NCI-H2196 (cell line): Measurements from ENCODE around the gene RTF1.

Experiments used
- DNase-seq: peaks from one replicate; lab custom pipeline; 2025; ENCODE audit not compliant: unreplicated experiment; lab: John Stamatoyannopoulos, UW

RTF1 gene

DNA sequence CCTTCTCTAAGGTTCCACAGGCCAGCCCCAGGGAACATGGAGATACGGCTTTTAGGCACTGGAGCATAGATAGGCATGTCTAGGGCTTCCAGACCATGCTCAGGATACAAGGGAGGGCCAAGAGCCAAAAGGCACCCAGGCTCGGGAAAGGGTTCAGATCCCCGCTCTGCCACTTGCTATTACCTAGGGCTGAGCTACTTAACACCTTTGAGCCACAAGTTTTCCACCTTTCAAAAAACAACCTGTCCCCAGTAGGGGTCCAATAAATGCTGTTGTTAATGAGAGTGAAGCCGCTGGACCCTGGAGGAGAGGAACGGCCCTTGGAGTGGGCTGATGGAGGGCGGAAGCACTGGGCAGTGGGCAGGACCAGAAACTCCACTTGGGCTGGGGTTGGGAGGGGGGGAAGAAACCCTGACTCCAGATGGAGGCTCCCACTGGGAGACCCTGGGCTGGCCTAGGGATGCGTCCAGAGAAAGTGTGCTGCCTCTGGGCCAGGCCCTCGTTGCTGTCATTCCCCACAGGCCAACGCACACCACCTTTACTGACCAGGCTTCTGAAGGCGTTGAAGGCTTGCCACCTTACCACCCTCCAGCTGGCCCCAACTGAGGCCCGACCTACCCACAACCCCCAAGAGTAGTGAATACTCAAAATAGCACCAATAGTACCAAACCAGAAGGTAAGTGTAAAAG, 68.2 kb downstream of the RTF1 start:
- DNase-seq: no peak

- no peak for DNase-seq
Measured at GRCh38 chr15:41486286-41486685, 69.4 kb downstream of the RTF1 start.

GRCh38 chr15:41487381-41487780, 70.5 kb downstream of the RTF1 start:
- no peak for DNase-seq

- no peak for DNase-seq
Measured at GRCh38 chr15:41487802-41488201, 70.9 kb downstream of the RTF1 start.

DNA sequence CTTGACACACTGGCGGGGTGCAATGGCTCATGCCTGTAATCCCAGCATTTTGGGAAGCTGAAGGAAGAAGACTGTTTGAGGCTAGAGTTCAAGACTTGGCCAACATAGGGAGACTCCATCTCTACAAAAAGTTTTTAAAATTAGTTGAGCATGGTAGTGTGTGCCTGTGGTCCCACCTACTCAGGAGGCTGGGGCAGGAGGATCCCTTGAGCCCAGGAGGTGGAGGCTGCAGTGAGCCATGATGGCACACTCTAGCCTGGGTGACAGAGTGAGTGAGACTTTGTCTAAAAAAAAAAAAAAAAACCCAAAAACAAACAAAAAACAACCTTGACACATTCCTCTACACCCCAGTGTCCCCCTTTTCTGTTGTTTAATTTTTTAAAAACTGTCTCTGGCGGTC, 72.7 kb downstream of the RTF1 start:
- no peak for DNase-seq

DNA sequence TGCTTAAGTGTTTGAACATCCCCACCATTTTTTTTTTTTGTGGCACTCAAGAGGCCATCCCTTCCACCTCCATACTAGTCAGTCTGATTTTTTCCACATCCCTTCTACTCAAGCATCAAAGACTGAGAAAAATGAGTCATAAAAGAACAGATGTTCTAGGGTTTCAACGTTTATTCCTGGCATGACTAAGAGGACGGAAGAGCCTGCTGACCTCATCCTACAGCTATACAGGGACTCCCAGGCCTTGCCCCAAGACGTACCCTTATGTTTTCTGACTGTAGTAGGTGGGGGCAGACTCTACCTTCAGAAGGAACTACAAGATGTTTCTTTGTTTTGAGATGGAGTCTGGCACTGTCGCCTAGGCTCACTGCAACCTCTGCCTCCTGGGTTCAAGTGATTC, 73.5 kb downstream of the RTF1 start:
- peak; percentile 5 for DNase-seq

DNA sequence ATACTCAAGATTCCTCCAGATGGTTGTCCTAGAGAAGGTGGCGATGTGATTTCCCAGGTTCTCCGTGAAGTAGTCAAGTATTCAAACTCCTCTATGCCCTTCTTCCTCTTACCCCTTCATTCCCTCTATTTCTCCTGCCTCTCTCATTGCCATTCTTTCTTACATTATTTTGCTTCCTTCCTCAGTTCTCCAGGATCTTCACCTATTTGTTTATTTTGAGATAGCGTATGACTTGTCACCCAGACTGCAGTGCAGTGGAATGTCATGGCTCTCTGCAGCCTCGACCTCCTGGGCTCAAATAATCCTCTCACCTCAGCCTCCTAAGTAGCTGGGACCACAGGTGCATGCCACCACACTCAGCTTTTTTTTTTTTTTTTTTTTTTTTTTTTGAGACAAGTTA, 75.0 kb downstream of the RTF1 start:
- no peak for DNase-seq

DNA sequence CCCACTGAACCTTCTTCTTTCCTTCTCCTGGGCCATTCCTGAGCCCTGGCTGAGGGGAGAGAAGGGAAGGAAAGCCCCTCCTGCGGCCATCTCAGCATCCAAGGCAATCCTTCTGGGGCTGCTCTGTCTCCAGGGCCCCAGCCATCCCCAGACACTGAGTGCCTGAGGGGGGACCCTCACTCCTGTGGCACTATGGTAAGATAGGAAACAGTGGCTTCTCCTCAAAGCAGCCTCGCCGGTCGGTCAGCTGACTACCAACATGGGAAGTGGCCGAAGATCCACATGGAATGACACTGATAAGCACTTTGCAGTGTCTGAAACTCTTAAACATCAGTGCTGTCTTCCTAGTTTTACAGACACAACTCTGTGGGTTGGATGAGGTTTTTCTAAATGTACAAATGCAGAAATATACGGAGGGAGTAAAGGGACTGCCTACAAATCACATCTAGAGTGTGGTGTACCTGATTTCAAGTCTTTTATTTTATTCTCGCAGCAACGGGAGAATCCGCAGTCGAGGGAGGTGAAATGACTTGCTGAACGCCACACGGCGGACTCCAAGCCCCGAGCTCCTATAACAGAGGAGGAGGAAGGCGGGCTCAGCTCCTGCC, 75.8 kb downstream of the RTF1 start:
- no peak for DNase-seq

GRCh38 chr15:41493205-41493901, 76.5 kb downstream of the RTF1 start, which contains the start of gene ITPKA:
TSS of gene ITPKA (plus strand) at chr15:41493874. CDS start at chr15:41493928, 54 bp downstream.
- peak; percentile 57 for DNase-seq

DNA sequence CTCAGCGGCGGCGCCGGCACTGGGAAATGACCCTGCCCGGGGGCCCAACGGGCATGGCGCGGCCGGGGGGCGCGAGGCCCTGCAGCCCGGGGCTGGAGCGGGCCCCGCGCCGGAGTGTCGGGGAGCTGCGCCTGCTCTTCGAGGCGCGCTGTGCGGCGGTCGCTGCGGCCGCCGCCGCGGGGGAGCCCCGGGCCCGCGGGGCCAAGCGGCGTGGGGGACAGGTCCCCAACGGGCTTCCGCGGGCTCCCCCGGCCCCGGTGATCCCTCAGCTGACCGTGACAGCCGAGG, 77.0 kb downstream of the RTF1 start:
- no peak for DNase-seq

DNA sequence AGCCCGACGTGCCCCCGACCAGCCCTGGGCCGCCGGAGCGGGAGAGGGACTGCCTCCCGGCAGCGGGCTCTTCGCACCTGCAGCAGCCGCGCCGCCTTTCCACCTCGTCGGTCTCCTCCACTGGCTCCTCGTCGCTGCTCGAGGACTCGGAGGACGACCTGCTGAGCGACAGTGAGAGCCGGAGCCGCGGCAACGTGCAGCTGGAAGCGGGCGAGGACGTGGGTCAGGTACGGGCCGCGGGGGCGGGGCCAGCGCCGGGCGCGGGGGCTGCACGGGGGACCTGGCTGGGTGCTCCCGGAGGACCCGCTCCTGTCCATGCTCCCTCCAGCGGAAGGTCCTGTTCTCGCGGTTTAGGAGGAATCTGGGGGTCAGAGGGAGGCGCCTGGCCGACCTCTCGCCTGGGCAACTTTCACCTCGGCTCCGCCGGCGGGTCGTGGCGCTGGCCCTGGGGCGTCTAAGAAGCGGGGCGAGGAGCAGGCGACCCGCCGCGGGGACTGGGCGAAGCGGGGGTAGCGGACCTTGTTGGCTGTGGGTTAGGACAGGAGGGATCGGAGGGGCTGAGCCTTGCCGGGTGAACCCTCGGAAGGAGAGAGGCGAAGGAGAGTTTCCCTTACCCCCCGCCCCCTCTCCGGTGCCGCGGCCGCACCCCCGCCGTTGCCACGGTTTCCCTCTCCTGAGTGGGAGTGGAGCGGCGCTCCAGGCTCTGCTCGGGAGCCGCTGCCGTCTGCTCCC, 77.5 kb downstream of the RTF1 start:
- DNase-seq: peak; percentile 9

GRCh38 chr15:41494922-41495735, 78.2 kb downstream of the RTF1 start:
- no peak for DNase-seq

- no peak for DNase-seq
Measured at GRCh38 chr15:41495736-41496599, 79.1 kb downstream of the RTF1 start.

DNA sequence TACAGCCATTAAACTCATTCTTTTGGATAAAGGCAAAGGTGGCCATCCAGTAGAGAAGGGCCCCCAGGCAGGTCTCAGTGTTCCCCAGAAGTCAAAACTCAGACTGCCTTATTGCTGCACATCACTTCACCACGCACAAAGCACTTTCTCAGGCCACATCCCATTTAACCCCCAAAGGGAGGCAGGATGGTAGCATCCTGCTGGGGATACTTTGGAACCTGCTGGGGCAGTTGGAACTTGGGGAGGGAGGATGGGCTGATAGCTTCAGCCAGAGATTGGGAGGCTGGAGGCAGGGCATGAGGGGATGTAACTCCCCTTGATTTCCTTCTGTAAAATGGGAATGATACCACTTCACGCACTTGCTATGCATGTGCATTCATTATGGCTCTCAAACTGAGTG, 81.8 kb downstream of the RTF1 start:
- DNase-seq: no peak

- no peak for DNase-seq
Measured at GRCh38 chr15:41499109-41499851, 82.4 kb downstream of the RTF1 start.

- DNase-seq: no peak
Measured at GRCh38 chr15:41501191-41501917, 84.5 kb downstream of the RTF1 start.

DNA sequence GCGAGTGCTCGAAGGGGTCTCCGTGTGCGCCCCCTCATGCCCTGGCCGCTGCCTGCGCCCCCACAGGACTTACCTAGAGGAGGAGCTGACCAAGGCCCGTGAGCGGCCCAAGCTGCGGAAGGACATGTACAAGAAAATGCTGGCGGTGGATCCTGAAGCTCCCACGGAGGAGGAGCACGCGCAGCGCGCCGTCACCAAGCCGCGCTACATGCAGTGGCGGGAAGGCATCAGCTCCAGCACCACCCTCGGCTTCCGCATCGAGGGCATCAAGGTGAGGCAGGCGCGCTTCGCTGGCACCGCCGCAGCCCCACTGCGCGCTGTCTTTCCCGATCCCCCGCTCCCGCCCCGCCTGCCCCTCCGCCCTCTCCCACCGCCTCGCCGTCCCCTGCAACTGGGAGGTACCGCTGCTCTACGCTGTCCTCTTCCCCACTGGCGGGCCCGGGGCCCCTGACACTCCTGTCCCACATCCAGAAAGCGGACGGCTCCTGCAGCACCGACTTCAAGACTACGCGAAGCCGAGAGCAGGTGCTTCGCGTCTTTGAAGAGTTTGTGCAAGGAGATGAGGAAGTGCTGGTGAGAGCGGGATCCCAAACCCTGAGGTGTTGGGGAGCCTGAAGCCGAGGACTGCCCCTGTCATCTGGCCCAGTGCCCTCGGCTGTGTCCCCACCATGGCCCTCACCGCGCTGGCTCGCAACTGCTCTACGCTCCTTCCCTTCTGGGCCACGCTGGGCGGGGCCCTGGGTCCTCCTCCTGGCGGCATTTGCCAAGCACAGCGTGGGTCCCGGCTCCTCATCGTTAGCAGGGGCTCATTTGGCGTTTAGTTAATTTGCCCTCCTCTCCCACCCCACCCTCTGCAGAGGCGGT, 85.3 kb downstream of the RTF1 start:
- DNase-seq: no peak
